ENCODE data around the gene KLHL22.

DNA sequence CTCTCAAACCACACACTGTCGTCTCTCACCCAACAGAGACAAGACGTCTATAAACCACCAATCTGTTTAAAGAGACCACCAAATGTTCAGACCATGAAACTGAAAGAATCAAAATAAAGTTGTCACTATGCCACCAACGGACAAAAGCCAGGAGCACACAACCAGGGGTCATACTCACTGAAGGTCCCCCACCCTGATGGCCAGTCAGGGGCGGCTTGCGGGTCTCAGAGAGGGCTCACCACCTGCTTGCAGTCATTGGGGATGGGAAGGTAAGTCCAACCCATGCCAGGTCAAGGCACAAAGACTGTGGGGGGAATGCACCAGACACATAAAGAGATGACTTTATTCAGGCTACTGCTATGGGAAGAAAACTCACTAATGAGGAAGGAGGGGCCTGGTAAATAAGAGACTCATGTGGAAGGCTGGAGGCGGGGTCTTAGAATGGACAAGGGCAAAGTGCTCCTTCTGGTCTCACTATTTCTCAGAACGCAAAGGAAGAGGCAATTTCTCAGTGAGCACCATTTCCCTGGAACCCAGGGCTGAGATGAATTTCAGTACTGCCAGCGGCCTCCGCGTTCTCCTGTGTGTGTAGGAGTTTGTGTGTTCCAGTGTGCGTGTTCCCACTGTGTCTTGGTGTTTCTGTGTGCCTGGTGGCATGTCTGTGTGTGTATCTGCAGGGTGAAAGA lies 75.3 kb downstream of the KLHL22 start:
- no peak for TF ChIP-seq POLR2A (IDR thresholded peaks at IDR 0.05)
- TF ChIP-seq, protein P1, sequence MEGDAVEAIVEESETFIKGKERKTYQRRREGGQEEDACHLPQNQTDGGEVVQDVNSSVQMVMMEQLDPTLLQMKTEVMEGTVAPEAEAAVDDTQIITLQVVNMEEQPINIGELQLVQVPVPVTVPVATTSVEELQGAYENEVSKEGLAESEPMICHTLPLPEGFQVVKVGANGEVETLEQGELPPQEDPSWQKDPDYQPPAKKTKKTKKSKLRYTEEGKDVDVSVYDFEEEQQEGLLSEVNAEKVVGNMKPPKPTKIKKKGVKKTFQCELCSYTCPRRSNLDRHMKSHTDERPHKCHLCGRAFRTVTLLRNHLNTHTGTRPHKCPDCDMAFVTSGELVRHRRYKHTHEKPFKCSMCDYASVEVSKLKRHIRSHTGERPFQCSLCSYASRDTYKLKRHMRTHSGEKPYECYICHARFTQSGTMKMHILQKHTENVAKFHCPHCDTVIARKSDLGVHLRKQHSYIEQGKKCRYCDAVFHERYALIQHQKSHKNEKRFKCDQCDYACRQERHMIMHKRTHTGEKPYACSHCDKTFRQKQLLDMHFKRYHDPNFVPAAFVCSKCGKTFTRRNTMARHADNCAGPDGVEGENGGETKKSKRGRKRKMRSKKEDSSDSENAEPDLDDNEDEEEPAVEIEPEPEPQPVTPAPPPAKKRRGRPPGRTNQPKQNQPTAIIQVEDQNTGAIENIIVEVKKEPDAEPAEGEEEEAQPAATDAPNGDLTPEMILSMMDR (IDR thresholded peaks at IDR 0.05): no peak
